Measurements from ENCODE around the gene SMIM12.
A peak's percentile ranks its signal among the peaks of the same experiment; 100 is the strongest.

SMIM12 gene

GRCh38 chr1:34859446-34860200 lies at the start of gene SMIM12:
Gene SMIM12, minus strand, starts transcription at chr1:34859749. Its CDS starts 3,772 bp downstream, at chr1:34855977.
- peak; percentile 95 for DNase-seq

GRCh38 chr1:34908369-34908768 lies 48.8 kb upstream of the SMIM12 start:
- DNase-seq, result no peak

- DNase-seq, result no peak
These were observed 48.0 kb upstream of the SMIM12 start for GRCh38 chr1:34907487-34908090.

GRCh38 chr1:34906756-34907155 lies 47.2 kb upstream of the SMIM12 start:
- no peak for DNase-seq

- no peak for DNase-seq
These were observed 46.7 kb upstream of the SMIM12 start for GRCh38 chr1:34906222-34906621.

- no peak for DNase-seq
These were observed 45.5 kb upstream of the SMIM12 start for GRCh38 chr1:34905098-34905459.

GRCh38 chr1:34904236-34905097 lies 44.9 kb upstream of the SMIM12 start:
- no peak for DNase-seq

GRCh38 chr1:34901919-34902318 lies 42.4 kb upstream of the SMIM12 start:
- DNase-seq, result no peak

GRCh38 chr1:34900775-34901502 lies 41.4 kb upstream of the SMIM12 start:
- no peak for DNase-seq

GRCh38 chr1:34899906-34900305 lies 40.4 kb upstream of the SMIM12 start:
- no peak for DNase-seq

- DNase-seq, result no peak
These were observed 39.9 kb upstream of the SMIM12 start for GRCh38 chr1:34899471-34899870.

GRCh38 chr1:34898330-34898761 lies 38.8 kb upstream of the SMIM12 start:
- DNase-seq, result no peak

GRCh38 chr1:34896612-34897011 lies 37.1 kb upstream of the SMIM12 start:
- DNase-seq, result no peak

GRCh38 chr1:34889705-34890104 lies 30.2 kb upstream of the SMIM12 start:
- DNase-seq, result no peak

GRCh38 chr1:34887593-34887992 lies 28.0 kb upstream of the SMIM12 start:
- no peak for DNase-seq

- DNase-seq, result peak; percentile 79
These were observed 26.1 kb upstream of the SMIM12 start for GRCh38 chr1:34885405-34886247.

GRCh38 chr1:34884961-34885360 lies 25.4 kb upstream of the SMIM12 start:
- DNase-seq, result no peak

- DNase-seq, result no peak
These were observed 25.0 kb upstream of the SMIM12 start for GRCh38 chr1:34884536-34884935.

- DNase-seq, result no peak
These were observed 19.7 kb upstream of the SMIM12 start for GRCh38 chr1:34879230-34879629.

- no peak for DNase-seq
These were observed 16.9 kb upstream of the SMIM12 start for GRCh38 chr1:34876406-34876805.

GRCh38 chr1:34874296-34874952 lies 14.9 kb upstream of the SMIM12 start:
- DNase-seq, result no peak

GRCh38 chr1:34872133-34872503 lies 12.6 kb upstream of the SMIM12 start:
- no peak for DNase-seq
